Thymus (tissue), 11 donors: ENCODE results near the gene CUX1. TPM values are rescaled to one million over a fixed set of nuclear protein-coding genes. Genes with fewer than 3 reads are reported as not detected.

ENCODE experiments used
- DNase-seq, 9 donors: peaks; one replicate each; pipeline ENCODE4 v3.0.0-alpha.2; 2013; ENCODE audit warnings: low spot score in 9 of 9, low read depth in 6 of 9, missing footprints in 1 of 9
- H3K27ac ChIP-seq, 2 donors: one replicate each; pipeline ENCODE4 v1.5.1; 2013; ENCODE audit warnings: control low read depth in 1 of 2, low read depth in 1 of 2, low read length in 1 of 2, mild to moderate bottlenecking in 1 of 2, moderate library complexity in 1 of 2
- H3K27me3 ChIP-seq, 2 donors: one replicate each; pipeline ENCODE4 v1.5.1; 2013; ENCODE audit warnings: low read length in 1 of 2; ENCODE audit not compliant: control insufficient read depth in 2 of 2, insufficient read depth in 1 of 2
- H3K36me3 ChIP-seq, 2 donors: one replicate each; pipeline ENCODE4 v1.5.1; 2013; ENCODE audit warnings: low read length in 1 of 2, mild to moderate bottlenecking in 1 of 2, moderate library complexity in 1 of 2; ENCODE audit not compliant: control insufficient read depth in 2 of 2, insufficient read depth in 2 of 2
- H3K4me1 ChIP-seq, 2 donors: one replicate each; pipeline ENCODE4 v1.5.1; 2013; ENCODE audit warnings: low read length in 2 of 2; ENCODE audit not compliant: control insufficient read depth in 2 of 2, insufficient read depth in 2 of 2
- H3K4me3 ChIP-seq, 2 donors: one replicate each; pipeline ENCODE4 v1.5.1; 2013; ENCODE audit warnings: low read length in 2 of 2, control low read depth in 1 of 2, mild to moderate bottlenecking in 1 of 2
- H3K9me3 ChIP-seq, 2 donors: one replicate each; pipeline ENCODE4 v1.5.1; 2013; ENCODE audit warnings: low read length in 1 of 2, mild to moderate bottlenecking in 1 of 2; ENCODE audit not compliant: control insufficient read depth in 2 of 2, insufficient read depth in 1 of 2
- WGBS: extraction: QIAGEN DNeasy Blood & Tissue Kit; methylation state at CpG from one replicate; pipeline ENCODE4 v1.1.7; 2013; 5-methylcytosine and 5-hydroxymethylcytosine counted together
- polyA plus RNA-seq: library from polyadenylated mRNA; stranded (reverse); fragments of 200-250 nt; gene quantifications from one replicate; pipeline ENCODE4 v1.2.3, GENCODE V29; 2013
- total RNA-seq: library from RNA; stranded (reverse); fragments of 120-200 nt; gene quantifications from one replicate; pipeline ENCODE4 v1.2.4, GENCODE V29; 2013
- donor health status: healthy.

Gene CUX1
- total and polyA plus RNA-seq, 2 donors = 27.8 to 35.0 TPM

DNA sequence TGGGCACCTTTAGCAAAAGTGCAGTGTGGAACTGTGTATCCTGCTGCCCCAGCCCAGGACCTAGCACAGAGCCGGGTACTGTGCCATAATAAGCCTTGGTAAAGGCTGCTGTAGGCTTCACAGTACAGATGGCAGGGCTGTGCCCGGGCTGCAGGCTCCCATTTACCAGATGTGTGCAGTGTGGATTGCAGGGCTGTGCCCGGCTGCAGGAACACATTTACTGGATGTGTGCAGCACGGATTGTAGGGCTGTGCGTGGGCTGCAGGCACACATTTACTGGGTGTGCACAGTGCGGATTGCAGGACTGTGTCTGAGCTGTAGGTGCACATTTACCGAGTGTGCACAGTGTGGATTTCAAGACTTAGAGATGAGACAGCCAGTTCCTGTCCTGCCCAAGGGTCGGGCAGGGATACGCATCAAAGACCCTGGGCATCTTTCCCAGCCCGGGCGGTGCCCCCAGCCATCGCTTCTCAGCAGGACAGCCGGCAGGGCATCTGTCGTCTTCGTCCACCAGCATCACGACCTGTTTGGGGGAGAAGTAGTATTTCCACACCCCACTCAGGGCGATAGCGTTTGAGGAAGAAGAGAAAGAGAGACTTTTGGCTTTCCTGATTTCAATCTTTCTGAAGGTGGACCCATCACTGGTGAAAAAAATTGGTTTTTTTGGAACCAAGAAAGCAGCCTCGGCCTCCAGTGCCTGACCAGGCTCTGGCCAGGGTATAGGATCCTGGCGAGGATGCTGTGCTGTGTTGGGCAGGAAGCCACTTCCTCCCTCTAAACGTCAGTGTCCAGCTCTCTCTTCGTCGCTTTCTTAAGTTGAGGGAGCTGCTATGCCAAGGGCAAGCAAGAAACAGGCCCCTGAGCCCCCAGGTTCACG lies 180.8 kb downstream of the CUX1 start:
- peaks cover 0 to 12% of the 10 kb centered on the region in 2 donors for H3K9me3 ChIP-seq
- no peak for DNase-seq
- no peaks in the 10 kb centered on the region for H3K27me3 ChIP-seq
- 79% methylated on average over 24 of the region's 24 CpGs for WGBS
- peaks cover 51 to 75% of the 10 kb centered on the region in 2 donors for H3K4me1 ChIP-seq
- peak overlapping the region; percentile 21 to 36 for H3K27ac ChIP-seq
- no peaks in the 10 kb centered on the region for H3K36me3 ChIP-seq
- H3K4me3 ChIP-seq = no peak overlapping the region

GRCh38 chr7:101998906-101999240 lies 181.4 kb downstream of the CUX1 start:
- Histone ChIP-seq H3K27me3 (no peaks in the 10 kb centered on the region), H3K4me3 (no peak overlapping the region), H3K4me1 (peaks cover 49 to 72% of the 10 kb centered on the region in 2 donors), H3K9me3 (peaks cover 0 to 12% of the 10 kb centered on the region in 2 donors), H3K27ac (peak overlapping the region in 1 of 2 donors; percentile 36), H3K36me3 (no peaks in the 10 kb centered on the region)
- peak in 1 of 9 donors; percentile 56 for DNase-seq
- 9% methylated on average over 6 of the region's 6 CpGs for WGBS

GRCh38 chr7:101999393-101999792 lies 182.0 kb downstream of the CUX1 start:
- Histone ChIP-seq H3K36me3 (no peaks in the 10 kb centered on the region), H3K4me3 (no peak overlapping the region), H3K4me1 (peaks cover 46 to 71% of the 10 kb centered on the region in 2 donors), H3K27me3 (no peaks in the 10 kb centered on the region), H3K9me3 (peaks cover 0 to 12% of the 10 kb centered on the region in 2 donors), H3K27ac (no peak overlapping the region)
- 71% methylated on average over 9 of the region's 9 CpGs for WGBS
- no peak for DNase-seq

DNA sequence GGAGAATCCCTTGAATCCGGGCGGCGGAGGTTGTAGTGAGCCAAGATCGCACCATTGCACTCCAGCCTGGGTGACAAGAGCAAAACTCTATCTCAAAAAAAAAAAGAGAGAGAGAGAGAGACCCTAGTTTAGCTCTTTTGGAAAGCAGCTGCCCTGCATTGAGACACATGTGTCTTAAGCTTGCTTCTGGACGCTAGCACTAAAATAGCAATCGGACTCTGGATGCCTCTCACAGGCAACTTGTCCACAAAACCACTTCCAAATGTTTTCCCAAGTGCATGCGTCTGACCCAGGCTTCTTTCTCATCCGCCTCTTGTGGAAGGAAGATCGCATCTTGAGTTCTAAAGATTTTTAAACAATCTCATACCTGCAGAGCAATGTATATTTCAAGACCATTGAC lies 182.7 kb downstream of the CUX1 start:
- whole genome bisulfite sequencing = 92% methylated on average over 9 of the region's 9 CpGs
- no peak overlapping the region for H3K27ac ChIP-seq
- H3K4me3 ChIP-seq = no peak overlapping the region
- no peak for DNase-seq
- H3K4me1 ChIP-seq = peaks cover 40 to 64% of the 10 kb centered on the region in 2 donors
- no peaks in the 10 kb centered on the region for H3K36me3 ChIP-seq
- peaks cover 0 to 12% of the 10 kb centered on the region in 2 donors for H3K9me3 ChIP-seq
- H3K27me3 ChIP-seq = no peaks in the 10 kb centered on the region

DNA sequence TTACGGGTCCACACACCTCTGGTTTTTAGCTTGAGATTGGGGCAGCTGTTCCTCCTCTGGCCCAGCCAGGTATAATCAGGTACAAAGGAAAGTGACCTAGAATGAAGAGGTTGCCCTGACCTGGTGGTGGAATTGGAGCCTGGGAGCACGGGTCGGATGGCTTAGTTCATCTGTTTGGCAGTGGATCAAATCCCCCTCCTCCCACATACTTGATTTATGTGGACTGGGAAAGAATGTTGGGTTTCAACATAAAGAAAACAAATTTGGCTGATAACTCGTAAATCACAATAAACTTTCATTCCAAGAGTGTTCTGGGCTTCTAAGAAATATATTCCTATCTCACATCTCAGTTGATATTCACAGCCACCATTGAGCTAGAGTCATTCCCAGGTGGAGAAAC lies 186.8 kb downstream of the CUX1 start:
- DNase-seq = no peak
- H3K27ac ChIP-seq = no peak overlapping the region
- H3K9me3 ChIP-seq = no peaks in the 10 kb centered on the region
- peaks cover 10 to 24% of the 10 kb centered on the region in 2 donors for H3K4me1 ChIP-seq
- no peak overlapping the region for H3K4me3 ChIP-seq
- WGBS = 96% methylated on average over 4 of the region's 4 CpGs
- H3K36me3 ChIP-seq = peaks cover 2 to 3% of the 10 kb centered on the region in 2 donors
- H3K27me3 ChIP-seq = no peaks in the 10 kb centered on the region

GRCh38 chr7:102004848-102005247 lies 187.4 kb downstream of the CUX1 start:
- H3K4me1 ChIP-seq = peaks cover 4 to 18% of the 10 kb centered on the region in 2 donors
- 97% methylated on average over 7 of the region's 7 CpGs for WGBS
- H3K27me3 ChIP-seq = no peaks in the 10 kb centered on the region
- H3K27ac ChIP-seq = no peak overlapping the region
- H3K36me3 ChIP-seq = peaks cover 3% of the 10 kb centered on the region in 2 donors
- DNase-seq = no peak
- no peak overlapping the region for H3K4me3 ChIP-seq
- no peaks in the 10 kb centered on the region for H3K9me3 ChIP-seq

DNA sequence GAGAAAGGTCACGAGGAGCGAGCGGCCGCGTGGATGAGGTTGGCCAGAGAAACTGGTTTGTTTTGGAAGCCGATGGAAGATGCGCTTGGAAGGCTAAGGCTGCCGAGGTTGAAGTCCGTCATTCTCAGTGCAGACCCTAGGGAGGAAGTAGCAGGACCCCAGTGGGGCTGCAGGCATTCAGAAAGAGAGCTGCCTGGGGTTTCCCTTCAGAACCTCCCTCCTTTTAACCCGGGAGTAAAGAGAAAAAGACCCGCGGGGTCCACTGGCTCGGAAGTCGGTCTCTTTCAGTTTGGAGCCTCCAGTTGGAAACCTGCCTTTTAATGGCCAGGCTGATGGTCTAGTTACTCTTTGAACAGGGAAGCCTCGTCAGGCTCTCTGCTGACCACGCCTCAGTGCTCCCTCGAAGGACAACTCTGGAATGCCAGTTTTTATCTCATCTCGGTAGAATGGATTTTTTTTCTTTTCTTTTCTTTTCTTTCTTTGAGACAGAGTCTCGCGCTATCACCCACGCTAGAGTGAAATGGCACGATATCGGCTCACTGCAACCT lies 188.6 kb downstream of the CUX1 start:
- Histone ChIP-seq H3K9me3 (no peaks in the 10 kb centered on the region), H3K4me3 (no peak overlapping the region), H3K27me3 (no peaks in the 10 kb centered on the region), H3K4me1 (peaks cover 4 to 11% of the 10 kb centered on the region in 2 donors), H3K36me3 (peaks cover 3% of the 10 kb centered on the region in 2 donors), H3K27ac (no peak overlapping the region)
- WGBS = 98% methylated on average over 23 of the region's 23 CpGs
- DNase-seq = no peak

- Histone ChIP-seq H3K27ac (no peak overlapping the region), H3K36me3 (peaks cover 3 to 7% of the 10 kb centered on the region in 2 donors), H3K4me1 (peaks cover 4 to 10% of the 10 kb centered on the region in 2 donors), H3K4me3 (no peak overlapping the region), H3K9me3 (no peaks in the 10 kb centered on the region), H3K27me3 (no peaks in the 10 kb centered on the region)
- no peak for DNase-seq
- WGBS = 98% methylated on average over 15 of the region's 15 CpGs
Observed at GRCh38 chr7:102006695-102007094, 189.3 kb downstream of the CUX1 start.

DNA sequence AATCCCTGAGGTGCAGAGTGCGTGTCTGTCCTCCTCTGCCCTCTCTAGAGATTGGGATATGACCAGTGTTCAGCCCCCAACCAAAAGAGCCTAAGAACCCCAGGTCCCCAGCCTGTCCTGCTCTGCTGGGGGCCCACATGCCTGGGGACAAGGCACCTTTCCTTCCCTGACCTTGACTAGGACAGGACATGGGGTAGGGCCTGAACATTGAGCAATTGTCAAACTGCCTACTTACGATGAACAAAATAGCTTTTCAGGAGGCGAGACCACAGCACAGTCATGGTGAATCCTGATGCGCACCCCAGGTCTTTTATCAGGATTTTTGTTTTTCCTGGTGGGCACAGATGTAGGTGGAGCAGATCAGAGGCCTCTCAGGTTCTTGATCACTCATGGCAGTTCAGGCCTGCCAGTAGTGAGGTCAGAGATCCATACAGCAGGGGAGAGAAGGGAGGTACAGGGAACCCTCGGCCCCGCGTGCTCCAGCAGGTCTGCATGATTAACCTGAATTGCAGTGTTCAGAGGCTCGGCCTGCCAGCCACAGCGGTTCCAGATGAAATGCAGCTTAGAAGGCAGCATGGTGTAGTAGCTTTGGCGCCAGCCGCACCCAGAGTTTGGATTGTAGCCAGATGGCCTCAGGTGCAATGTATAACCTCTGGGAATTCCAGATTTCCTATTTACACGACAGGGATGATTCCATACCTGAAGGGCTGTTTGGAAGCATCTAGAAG lies 191.3 kb downstream of the CUX1 start:
- H3K27ac ChIP-seq = peak overlapping the region; percentile 1 to 8
- H3K27me3 ChIP-seq = no peaks in the 10 kb centered on the region
- DNase-seq = no peak
- H3K4me1 ChIP-seq = peaks cover 3 to 4% of the 10 kb centered on the region in 2 donors
- peaks cover 3 to 7% of the 10 kb centered on the region in 2 donors for H3K36me3 ChIP-seq
- H3K9me3 ChIP-seq = no peaks in the 10 kb centered on the region
- no peak overlapping the region for H3K4me3 ChIP-seq
- WGBS = 96% methylated on average over 12 of the region's 12 CpGs
